IMR-90 (cell line): ENCODE results near the gene KCTD13. TPM values are rescaled to one million over a fixed set of nuclear protein-coding genes. Genes with fewer than 3 reads are reported as not detected.

Source experiments
- ATAC-seq: fragments of 200-7000 bp; cut with Tn5 transposase; 2 replicates; pipeline ENCODE4 v1.9.1; 2020; ENCODE audit warnings: low read depth, mild to moderate bottlenecking, moderate library complexity
- BruUV-seq: library from RNA; stranded (reverse); fragments of 400-500 nt; replicated peaks from 2 replicates; lab custom pipeline; 2021; lab: Mats Ljungman, UMichigan
- CTCF ChIA-PET: fragments of 300-600 bp; formaldehyde crosslinking; extraction: SDS; loops from one replicate; lab custom pipeline; 2021; ENCODE audit warnings: antibody characterized with exemption; lab: Yijun Ruan, JAX
- POLR2A ChIA-PET: fragments of 300-600 bp; sonication (Branson Sonifier 250); formaldehyde crosslinking; loops from one replicate; lab custom pipeline; 2022; ENCODE audit warnings: antibody characterized with exemption; ENCODE audit not compliant: unreplicated experiment; lab: Charles Lee
- DNase-seq: peaks from one replicate; pipeline ENCODE4 v3.0.0; 2013
- H2AFZ ChIP-seq: replicated peaks from 2 replicates; pipeline ENCODE3; 2013; ENCODE audit warnings: low read length, mild to moderate bottlenecking; ENCODE audit not compliant: poor library complexity
- H2AK5ac ChIP-seq: 2 replicates; pipeline ENCODE4 v1.6.1; 2013; ENCODE audit warnings: low read depth, low read length, inconsistent platforms
- H2AK9ac ChIP-seq: replicated peaks from 2 replicates; pipeline ENCODE3; 2013; ENCODE audit warnings: mild to moderate bottlenecking, low read depth, low read length, moderate library complexity; ENCODE audit not compliant: poor library complexity
- H2BK120ac ChIP-seq: 2 replicates; pipeline ENCODE4 v1.6.1; 2013; ENCODE audit warnings: low read depth, low read length, inconsistent platforms
- H2BK15ac ChIP-seq: 3 replicates; pipeline ENCODE4 v1.6.1; 2013; ENCODE audit warnings: low read depth, low read length, inconsistent platforms
- H2BK20ac ChIP-seq: 2 replicates; pipeline ENCODE4 v1.6.1; 2013; ENCODE audit warnings: low read depth, mild to moderate bottlenecking, inconsistent platforms, low read length, moderate library complexity
- H2BK5ac ChIP-seq: 2 replicates; pipeline ENCODE4 v1.6.1; 2013; ENCODE audit warnings: mild to moderate bottlenecking, low read depth, low read length, inconsistent platforms; ENCODE audit not compliant: poor library complexity, severe bottlenecking
- H3K14ac ChIP-seq: replicated peaks from 2 replicates; pipeline ENCODE4 v1.6.1; 2013; ENCODE audit warnings: low read depth, low read length, inconsistent platforms
- H3K18ac ChIP-seq: 2 replicates; pipeline ENCODE4 v1.6.1; 2013; ENCODE audit warnings: low read depth, low read length, control low read depth
- H3K23ac ChIP-seq: 2 replicates; pipeline ENCODE4 v1.6.1; 2013; ENCODE audit warnings: low read depth, low read length, inconsistent platforms
- H3K27ac ChIP-seq: 2 replicates; pipeline ENCODE4 v1.5.1; 2013; ENCODE audit warnings: mild to moderate bottlenecking, control low read depth, low read length; ENCODE audit not compliant: insufficient read depth
- H3K27me3 ChIP-seq: 2 replicates; pipeline ENCODE4 v1.6.1; 2013; ENCODE audit warnings: low read length; ENCODE audit not compliant: control insufficient read depth, insufficient read depth
- H3K36me3 ChIP-seq: 2 replicates; pipeline ENCODE4 v1.6.1; 2013; ENCODE audit warnings: low read length, mixed read lengths; ENCODE audit not compliant: control insufficient read depth, insufficient read depth
- H3K4ac ChIP-seq: 2 replicates; pipeline ENCODE4 v1.6.1; 2013; ENCODE audit warnings: low read depth, low read length, inconsistent platforms
- H3K4me1 ChIP-seq: 2 replicates; pipeline ENCODE4 v1.6.1; 2013; ENCODE audit warnings: low read length, mixed read lengths; ENCODE audit not compliant: control insufficient read depth, insufficient read depth
- H3K4me2 ChIP-seq: 2 replicates; pipeline ENCODE4 v1.6.1; 2013; ENCODE audit warnings: low read depth, mild to moderate bottlenecking, control low read depth, low read length, moderate library complexity
- H3K4me3 ChIP-seq: 2 replicates; pipeline ENCODE4 v1.5.1; 2013; ENCODE audit warnings: low read depth, mild to moderate bottlenecking, control low read depth, low read length, moderate library complexity; ENCODE audit not compliant: insufficient read depth
- H3K56ac ChIP-seq: 2 replicates; pipeline ENCODE4 v1.6.1; 2013; ENCODE audit warnings: low read length, inconsistent platforms; ENCODE audit not compliant: insufficient read depth; ENCODE audit errors: extremely low read depth
- H3K79me1 ChIP-seq, 2 experiments: 2 replicates each; pipeline ENCODE4 v1.6.1; 2013; ENCODE audit warnings: low read length in 2 of 2, inconsistent platforms in 1 of 2, low read depth in 1 of 2
- H3K9ac ChIP-seq: 2 replicates; pipeline ENCODE4 v1.6.1; 2013; ENCODE audit warnings: low read depth, low read length, control low read depth
- H3K9me1 ChIP-seq: 2 replicates; pipeline ENCODE4 v1.6.1; 2013; ENCODE audit warnings: low read length, inconsistent platforms; ENCODE audit not compliant: insufficient read depth
- H3K9me3 ChIP-seq: 2 replicates; pipeline ENCODE4 v1.6.1; 2013; ENCODE audit warnings: low read length; ENCODE audit not compliant: control insufficient read depth, insufficient read depth
- H4K20me1 ChIP-seq: 2 replicates; pipeline ENCODE4 v1.6.1; 2013; ENCODE audit warnings: low read length, inconsistent platforms; ENCODE audit not compliant: insufficient read depth
- H4K5ac ChIP-seq: 2 replicates; pipeline ENCODE4 v1.6.1; 2013; ENCODE audit warnings: mild to moderate bottlenecking, low read depth, low read length, control low read depth
- H4K8ac ChIP-seq, 2 experiments: 2 replicates each; pipeline ENCODE4 v1.6.1; 2013; ENCODE audit warnings: low read depth in 2 of 2, low read length in 2 of 2, control low read depth in 1 of 2, inconsistent platforms in 1 of 2
- H4K91ac ChIP-seq: 2 replicates; pipeline ENCODE4 v1.6.1; 2013; ENCODE audit warnings: low read depth, low read length, inconsistent platforms; ENCODE audit not compliant: insufficient read depth
- CEBPB ChIP-seq: IDR thresholded peaks from 2 replicates; pipeline ENCODE4 v1.6.1; 2012; ENCODE audit warnings: low read depth, low read length, improper control_type of control experiment
- CHD1 ChIP-seq: IDR thresholded peaks from 2 replicates; pipeline ENCODE4 v1.6.1; 2012; ENCODE audit warnings: low read depth, low read length, improper control_type of control experiment
- CTCF ChIP-seq: conservative IDR thresholded peaks from 2 replicates; pipeline ENCODE4 v1.5.1; 2012; ENCODE audit warnings: mild to moderate bottlenecking, low read depth, low read length, improper control_type of control experiment
- FOS ChIP-seq: fragments of 150-350 bp; IDR thresholded peaks from 2 replicates; pipeline ENCODE4 v1.6.1; 2016; ENCODE audit warnings: low read depth, low read length
- MAFK ChIP-seq: IDR thresholded peaks from 2 replicates; pipeline ENCODE4 v1.6.1; 2012; ENCODE audit warnings: low read depth, low read length, improper control_type of control experiment
- MXI1 ChIP-seq: IDR thresholded peaks from 2 replicates; pipeline ENCODE4 v1.6.1; 2012; ENCODE audit warnings: low read depth, mild to moderate bottlenecking, low read length, moderate library complexity, borderline replicate concordance
- NFE2L2 ChIP-seq: fragments of 150-350 bp; IDR thresholded peaks from 2 replicates; pipeline ENCODE4 v1.6.1; 2016; ENCODE audit warnings: low read depth, mild to moderate bottlenecking, low read length
- POLR2A ChIP-seq: IDR thresholded peaks from 2 replicates; pipeline ENCODE4 v1.6.1; 2012; ENCODE audit warnings: mild to moderate bottlenecking, low read depth, low read length
- RAD21 ChIP-seq: IDR thresholded peaks from 2 replicates; pipeline ENCODE4 v1.6.1; 2012; ENCODE audit warnings: low read length, improper control_type of control experiment
- SMC3 ChIP-seq: fragments of 150-350 bp; IDR thresholded peaks from 2 replicates; pipeline ENCODE4 v1.6.1; 2016; ENCODE audit warnings: low read depth, mild to moderate bottlenecking, antibody characterized with exemption, low read length, moderate library complexity
- WGBS, 2 experiments: methylation state at CpG; one replicate each; pipeline versions ENCODE4 v1.1.5 to v1.1.7; 2013; ENCODE audit warnings: missing lambda C conversion rate in 2 of 2; ENCODE audit not compliant: insufficient read length in 1 of 2; ENCODE audit errors: extremely low coverage in 2 of 2; 5-methylcytosine and 5-hydroxymethylcytosine counted together
- dilution Hi-C: fragments of 300-500 bp; cut with HindIII; formaldehyde crosslinking; loops from one replicate; pipeline ENCODE4 v1.14.3; 2018; ENCODE audit warnings: low sequenced_read_pairs; ENCODE audit not compliant: unreplicated experiment
- in situ Hi-C: fragments of 300-500 bp; cut with MboI; formaldehyde crosslinking; loops from 3 replicates; pipeline ENCODE4 v1.14.3; 2019; ENCODE audit warnings: low sequenced_read_pairs, inconsistent platforms, mixed read lengths
- intact Hi-C: fragments of 100-400 bp; cut with micrococcal nuclease; formaldehyde crosslinking; loops from 2 replicates; pipeline ENCODE4 v1.10.0; 2022
- polyA plus RNA-seq, 3 experiments: library from polyadenylated mRNA; depleted of rRNA; stranded (reverse); fragments of >200 nt; gene quantifications; 2 replicates each; pipeline ENCODE4 v1.2.3, GENCODE V29; 2012; ENCODE audit warnings: low replicate concordance in 1 of 3
- total RNA-seq: library from RNA; depleted of rRNA; stranded (reverse); fragments of >200 nt; gene quantifications from 2 replicates; pipeline ENCODE4 v1.2.3, GENCODE V29; 2012

The KCTD13 gene
- total and polyA plus RNA-seq, 2 of the 4 experiments (the other 2 are of a cell fraction) = 4.1 to 20.7 TPM

- DNase-seq (no peak), ATAC-seq (no peak)
- TF ChIP-seq MAFK (no peak), FOS (no peak), MXI1 (no peak), SMC3 (no peak), CHD1 (no peak), NFE2L2 (no peak), POLR2A (no peak), RAD21 (no peak), CTCF (no peak), CEBPB (no peak)
- in situ Hi-C loops (no loop called here), intact Hi-C loops (no loop called here), dilution Hi-C loops (no loop called here)
- POLR2A ChIA-PET = no interaction called here
- Histone ChIP-seq H4K20me1 (no peaks in the 10 kb centered on the region), H3K9me1 (peaks cover 5% of the 10 kb centered on the region; the same call in 1 of the 2 replicates), H2AFZ (no peak overlapping the region), H2BK15ac (no peak overlapping the region), H2BK5ac (no peak overlapping the region), H3K18ac (no peak overlapping the region), H3K36me3 (peaks cover 2% of the 10 kb centered on the region; the same call in 1 of the 2 replicates), H4K8ac (no peak overlapping the region), H3K27me3 (no peaks in the 10 kb centered on the region), H3K4me2 (no peak overlapping the region), H3K4me1 (peaks cover 8% of the 10 kb centered on the region), H3K9ac (no peak overlapping the region), H3K56ac (no peak overlapping the region), H4K5ac (no peak overlapping the region), H3K9me3 (no peaks in the 10 kb centered on the region), H3K27ac (no peak overlapping the region), H2AK9ac (no peak overlapping the region), H2BK20ac (no peak overlapping the region), H3K14ac (no peak overlapping the region), H3K4me3 (no peak overlapping the region), H4K91ac (no peak overlapping the region), H2AK5ac (no peak overlapping the region), H2BK120ac (no peak overlapping the region), H3K4ac (no peak overlapping the region), H3K23ac (no peak overlapping the region), H3K79me1 (peaks cover 12 to 22% of the 10 kb centered on the region in 2 experiments; a peak in 3 of 4 replicates)
- WGBS, 2 experiments = no CpG with 5 or more reads among the region's 5 CpGs
- CTCF ChIA-PET = no interaction called here
- no TSS peak for BruUV-seq
Observed at GRCh38 chr16:29958756-29959155, 32.7 kb upstream of the KCTD13 start.
